Measurements from ENCODE around the gene COL3A1.

The COL3A1 gene

GRCh38 chr2:188956961-188957360, 17.2 kb upstream of the COL3A1 start:
- H3K4me1 ChIP-seq: no peaks in the 10 kb centered on the region
- no peak overlapping the region for H3K9ac ChIP-seq
- H3K36me3 ChIP-seq: no peaks in the 10 kb centered on the region
- no peaks in the 10 kb centered on the region for H3K27me3 ChIP-seq
- TF ChIP-seq Cebpa-rat (IDR thresholded peaks at IDR 0.05): no peak
- H3K9me3 ChIP-seq (replicated peaks in 1 of 11): no peaks in the 10 kb centered on the region
- H4K20me1 ChIP-seq: no peaks in the 10 kb centered on the region
- H3K27ac ChIP-seq: no peak overlapping the region
- H3K4me2 ChIP-seq: no peak overlapping the region
- no peak overlapping the region for H3K4me3 ChIP-seq

GRCh38 chr2:188957646-188958045, 16.5 kb upstream of the COL3A1 start:
- Histone ChIP-seq H3K27me3 (no peaks in the 10 kb centered on the region), H3K4me2 (no peak overlapping the region), H3K36me3 (no peaks in the 10 kb centered on the region), H3K4me3 (no peak overlapping the region), H3K9me3 (replicated peaks in 1 of 11) (no peaks in the 10 kb centered on the region), H3K27ac (no peak overlapping the region), H3K4me1 (no peaks in the 10 kb centered on the region), H4K20me1 (no peaks in the 10 kb centered on the region), H3K9ac (no peak overlapping the region)
- no peak for TF ChIP-seq Cebpa-rat (IDR thresholded peaks at IDR 0.05)

GRCh38 chr2:188963741-188964140, 10.4 kb upstream of the COL3A1 start:
- Histone ChIP-seq H3K27me3 (no peaks in the 10 kb centered on the region), H4K20me1 (no peaks in the 10 kb centered on the region), H3K4me1 (no peaks in the 10 kb centered on the region), H3K9ac (no peak overlapping the region), H3K4me3 (no peak overlapping the region), H3K27ac (no peak overlapping the region), H3K9me3 (replicated peaks in 1 of 11) (no peaks in the 10 kb centered on the region), H3K36me3 (no peaks in the 10 kb centered on the region), H3K4me2 (no peak overlapping the region)
- no peak for TF ChIP-seq Cebpa-rat (IDR thresholded peaks at IDR 0.05)

- Histone ChIP-seq H3K9me3 (replicated peaks in 1 of 11) (no peaks in the 10 kb centered on the region), H3K4me3 (no peak overlapping the region), H4K20me1 (no peaks in the 10 kb centered on the region), H3K27ac (no peak overlapping the region), H3K27me3 (no peaks in the 10 kb centered on the region), H3K9ac (no peak overlapping the region), H3K4me1 (no peaks in the 10 kb centered on the region), H3K36me3 (no peaks in the 10 kb centered on the region), H3K4me2 (no peak overlapping the region)
- TF ChIP-seq Cebpa-rat (IDR thresholded peaks at IDR 0.05): no peak
These were observed 9.1 kb upstream of the COL3A1 start for GRCh38 chr2:188964976-188965546.

GRCh38 chr2:188965563-188965962, 8.6 kb upstream of the COL3A1 start:
- Histone ChIP-seq H3K4me3 (no peak overlapping the region), H3K36me3 (no peaks in the 10 kb centered on the region), H3K9ac (no peak overlapping the region), H3K27me3 (no peaks in the 10 kb centered on the region), H3K4me2 (no peak overlapping the region), H3K27ac (no peak overlapping the region), H4K20me1 (no peaks in the 10 kb centered on the region), H3K9me3 (replicated peaks in 1 of 11) (no peaks in the 10 kb centered on the region), H3K4me1 (no peaks in the 10 kb centered on the region)
- no peak for TF ChIP-seq Cebpa-rat (IDR thresholded peaks at IDR 0.05)

GRCh38 chr2:188966079-188966571, 8.0 kb upstream of the COL3A1 start:
- Histone ChIP-seq H3K27me3 (no peaks in the 10 kb centered on the region), H4K20me1 (no peaks in the 10 kb centered on the region), H3K36me3 (no peaks in the 10 kb centered on the region), H3K4me3 (no peak overlapping the region), H3K27ac (no peak overlapping the region), H3K4me1 (no peaks in the 10 kb centered on the region), H3K9ac (no peak overlapping the region), H3K9me3 (replicated peaks in 1 of 11) (no peaks in the 10 kb centered on the region), H3K4me2 (no peak overlapping the region)
- no peak for TF ChIP-seq Cebpa-rat (IDR thresholded peaks at IDR 0.05)

- no peaks in the 10 kb centered on the region for H3K27me3 ChIP-seq
- no peak for TF ChIP-seq Cebpa-rat (IDR thresholded peaks at IDR 0.05)
- H3K4me1 ChIP-seq: no peaks in the 10 kb centered on the region
- no peaks in the 10 kb centered on the region for H3K36me3 ChIP-seq
- no peaks in the 10 kb centered on the region for H4K20me1 ChIP-seq
- H3K4me2 ChIP-seq: no peak overlapping the region
- H3K27ac ChIP-seq: no peak overlapping the region
- no peaks in the 10 kb centered on the region for H3K9me3 ChIP-seq (replicated peaks in 1 of 11)
- H3K9ac ChIP-seq: no peak overlapping the region
- no peak overlapping the region for H3K4me3 ChIP-seq
These were observed 7.3 kb upstream of the COL3A1 start for GRCh38 chr2:188966728-188967440.

- no peak overlapping the region for H3K27ac ChIP-seq
- no peaks in the 10 kb centered on the region for H3K4me1 ChIP-seq
- H3K4me3 ChIP-seq: no peak overlapping the region
- H4K20me1 ChIP-seq: no peaks in the 10 kb centered on the region
- H3K4me2 ChIP-seq: no peak overlapping the region
- H3K9me3 ChIP-seq (replicated peaks in 1 of 11): no peaks in the 10 kb centered on the region
- TF ChIP-seq Cebpa-rat (IDR thresholded peaks at IDR 0.05): no peak
- H3K36me3 ChIP-seq: no peaks in the 10 kb centered on the region
- H3K9ac ChIP-seq: no peak overlapping the region
- no peaks in the 10 kb centered on the region for H3K27me3 ChIP-seq
These were observed 4.9 kb upstream of the COL3A1 start for GRCh38 chr2:188969236-188969635.

- Histone ChIP-seq H4K20me1 (no peaks in the 10 kb centered on the region), H3K4me2 (no peak overlapping the region), H3K36me3 (no peaks in the 10 kb centered on the region), H3K4me3 (no peak overlapping the region), H3K9ac (no peak overlapping the region), H3K27ac (no peak overlapping the region), H3K27me3 (no peaks in the 10 kb centered on the region), H3K9me3 (replicated peaks in 1 of 11) (no peaks in the 10 kb centered on the region), H3K4me1 (no peaks in the 10 kb centered on the region)
- no peak for TF ChIP-seq Cebpa-rat (IDR thresholded peaks at IDR 0.05)
These were observed 4.5 kb upstream of the COL3A1 start for GRCh38 chr2:188969651-188970050.

GRCh38 chr2:188970211-188970610, 4.0 kb upstream of the COL3A1 start:
- Histone ChIP-seq H3K36me3 (no peaks in the 10 kb centered on the region), H3K9me3 (replicated peaks in 1 of 11) (no peaks in the 10 kb centered on the region), H4K20me1 (no peaks in the 10 kb centered on the region), H3K9ac (no peak overlapping the region), H3K27ac (no peak overlapping the region), H3K4me2 (no peak overlapping the region), H3K27me3 (no peaks in the 10 kb centered on the region), H3K4me3 (no peak overlapping the region), H3K4me1 (no peaks in the 10 kb centered on the region)
- no peak for TF ChIP-seq Cebpa-rat (IDR thresholded peaks at IDR 0.05)

All from BLaER1 treated with 17β-estradiol and CSF1 and Interleukin-3, amounts not matched to agents 10 nM and 100 nM (cell line).